Measurements from ENCODE around the gene ZMAT5.

DNA sequence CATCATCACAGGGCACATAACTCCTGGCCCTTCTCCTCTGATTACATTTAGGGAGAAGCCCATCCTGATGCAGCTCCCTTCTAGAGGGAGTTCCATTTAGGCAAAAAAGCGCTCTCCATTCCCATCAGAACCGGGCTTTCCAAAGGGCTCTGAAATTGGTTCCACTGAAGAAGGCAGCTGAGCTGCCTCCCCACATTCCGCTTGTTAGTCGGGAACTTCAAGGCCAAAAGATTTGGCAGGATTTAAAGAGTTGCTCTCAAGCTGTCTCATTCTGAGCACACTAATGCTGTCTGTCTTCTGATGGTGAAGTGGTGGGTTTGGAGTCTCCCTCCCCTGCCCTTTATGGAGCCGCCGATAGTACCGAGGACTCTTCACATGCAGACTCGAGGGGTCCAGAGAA lies 73.6 kb downstream of the ZMAT5 start:
- TF ChIP-seq CTCF (optimal IDR thresholded peaks at IDR 0.05 in 1 of 3, IDR thresholded peaks at IDR 0.05 in 1 of 3, conservative IDR thresholded peaks at IDR 0.05 in 1 of 3; ENCODE audit: extremely low read depth in 1 of 3, insufficient read depth in 2 of 3, low read length in 3 of 3) (no peak), EZH2 (IDR thresholded peaks at IDR 0.05; ENCODE audit: low read length) (no peak)
